ENCODE results near the gene TNRC6B. TPM values are rescaled to one million over a fixed set of nuclear protein-coding genes. Genes with fewer than 3 reads are reported as not detected.
A peak's percentile ranks its signal among the peaks of the same experiment; 100 is the strongest.

Gene TNRC6B
- total RNA-seq, 6 experiments from 2014 or later: 30.8 to 36.3 (median 34.3) TPM

DNA sequence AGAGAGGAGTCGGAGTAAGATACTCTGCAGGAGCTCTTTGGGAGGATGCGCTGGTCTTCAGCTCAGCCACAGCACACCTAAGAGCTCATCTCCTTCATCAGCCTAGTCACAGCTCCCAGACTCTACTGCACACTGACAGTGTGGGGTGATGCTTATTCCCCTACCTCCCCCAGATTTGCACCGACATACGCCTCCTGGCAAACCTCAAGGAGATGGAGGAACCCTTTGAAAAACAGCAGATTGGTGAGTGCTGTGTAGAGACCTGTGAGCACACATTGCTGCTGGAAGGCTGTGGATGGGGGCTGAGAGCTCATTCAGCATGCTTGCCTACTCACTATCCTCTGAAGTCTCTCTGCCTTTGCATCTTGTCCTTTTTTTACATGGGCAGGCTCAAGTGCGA lies 183.4 kb downstream of the TNRC6B start:
- H3K27me3 Mint-ChIP-seq (ENCODE audit: insufficient read depth): no peaks in the 10 kb centered on the region
- no peak for DNase-seq
- peaks cover 21% of the 10 kb centered on the region for H3K4me1 Mint-ChIP-seq (ENCODE audit: low read depth)
- TF ChIP-seq, protein P1, sequence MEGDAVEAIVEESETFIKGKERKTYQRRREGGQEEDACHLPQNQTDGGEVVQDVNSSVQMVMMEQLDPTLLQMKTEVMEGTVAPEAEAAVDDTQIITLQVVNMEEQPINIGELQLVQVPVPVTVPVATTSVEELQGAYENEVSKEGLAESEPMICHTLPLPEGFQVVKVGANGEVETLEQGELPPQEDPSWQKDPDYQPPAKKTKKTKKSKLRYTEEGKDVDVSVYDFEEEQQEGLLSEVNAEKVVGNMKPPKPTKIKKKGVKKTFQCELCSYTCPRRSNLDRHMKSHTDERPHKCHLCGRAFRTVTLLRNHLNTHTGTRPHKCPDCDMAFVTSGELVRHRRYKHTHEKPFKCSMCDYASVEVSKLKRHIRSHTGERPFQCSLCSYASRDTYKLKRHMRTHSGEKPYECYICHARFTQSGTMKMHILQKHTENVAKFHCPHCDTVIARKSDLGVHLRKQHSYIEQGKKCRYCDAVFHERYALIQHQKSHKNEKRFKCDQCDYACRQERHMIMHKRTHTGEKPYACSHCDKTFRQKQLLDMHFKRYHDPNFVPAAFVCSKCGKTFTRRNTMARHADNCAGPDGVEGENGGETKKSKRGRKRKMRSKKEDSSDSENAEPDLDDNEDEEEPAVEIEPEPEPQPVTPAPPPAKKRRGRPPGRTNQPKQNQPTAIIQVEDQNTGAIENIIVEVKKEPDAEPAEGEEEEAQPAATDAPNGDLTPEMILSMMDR (IDR thresholded peaks at IDR 0.05): no peak
- H3K9me3 Mint-ChIP-seq: no peaks in the 10 kb centered on the region
- no peak overlapping the region for H3K4me3 Mint-ChIP-seq
- H3K27ac Mint-ChIP-seq: no peak overlapping the region
- H3K36me3 Mint-ChIP-seq (ENCODE audit: low read depth): peaks cover 58% of the 10 kb centered on the region

DNA sequence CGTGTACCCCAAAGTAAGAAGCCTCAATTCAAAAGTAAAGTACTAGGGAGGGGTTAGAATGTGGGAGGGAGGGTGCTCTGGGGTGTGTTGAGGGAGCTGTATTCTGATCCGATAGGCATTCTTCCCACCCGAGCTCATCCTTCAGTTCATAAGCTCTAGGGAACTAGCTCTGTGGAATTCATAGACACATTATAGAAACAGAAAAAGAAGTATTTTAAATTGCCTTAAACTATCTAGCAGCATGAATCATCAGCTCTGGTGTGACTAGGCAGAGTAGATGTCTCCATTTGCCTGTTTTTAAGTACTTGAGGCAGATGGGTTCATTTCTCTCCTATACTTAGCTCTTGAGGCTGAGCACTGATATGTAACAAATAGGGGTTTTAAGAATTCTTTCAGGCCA lies 185.3 kb downstream of the TNRC6B start:
- TF ChIP-seq, protein P1 (IDR thresholded peaks at IDR 0.05): no peak
- Mint-ChIP-seq H3K4me1 (ENCODE audit: low read depth) (peaks cover 21% of the 10 kb centered on the region), H3K27me3 (ENCODE audit: insufficient read depth) (no peaks in the 10 kb centered on the region), H3K4me3 (peak overlapping the region; percentile 37; the same call in 1 of the 2 replicates), H3K9me3 (no peaks in the 10 kb centered on the region), H3K27ac (peak overlapping the region; percentile 79), H3K36me3 (ENCODE audit: low read depth) (peaks cover 57% of the 10 kb centered on the region)
- peak; percentile 62 for DNase-seq

DNA sequence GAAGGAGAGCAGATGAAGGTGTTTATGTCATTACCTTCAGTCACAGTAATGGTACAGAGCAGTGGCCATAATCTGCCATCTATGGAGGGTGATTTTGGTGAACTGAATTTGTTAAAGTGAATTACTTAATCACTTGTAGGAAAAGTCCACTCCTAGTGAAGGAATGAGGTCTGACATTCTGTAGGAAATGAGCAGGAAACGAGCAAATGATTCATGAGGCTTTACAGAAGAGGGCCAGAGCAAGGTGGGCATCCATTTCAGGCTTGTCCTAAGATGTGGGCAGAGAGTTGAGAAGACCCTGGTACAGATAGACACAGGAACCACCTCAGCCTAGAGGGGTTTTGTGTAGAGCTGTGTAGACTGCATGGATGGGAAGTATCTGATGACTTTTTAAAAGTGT lies 186.7 kb downstream of the TNRC6B start:
- TF ChIP-seq, protein P1 (IDR thresholded peaks at IDR 0.05): no peak
- no peaks in the 10 kb centered on the region for H3K27me3 Mint-ChIP-seq (ENCODE audit: insufficient read depth)
- peaks cover 21% of the 10 kb centered on the region for H3K4me1 Mint-ChIP-seq (ENCODE audit: low read depth)
- peaks cover 51% of the 10 kb centered on the region for H3K36me3 Mint-ChIP-seq (ENCODE audit: low read depth)
- H3K27ac Mint-ChIP-seq: peak overlapping the region; percentile 79; the same call in 1 of the 2 replicates
- no peaks in the 10 kb centered on the region for H3K9me3 Mint-ChIP-seq
- DNase-seq: no peak
- H3K4me3 Mint-ChIP-seq: no peak overlapping the region

DNA sequence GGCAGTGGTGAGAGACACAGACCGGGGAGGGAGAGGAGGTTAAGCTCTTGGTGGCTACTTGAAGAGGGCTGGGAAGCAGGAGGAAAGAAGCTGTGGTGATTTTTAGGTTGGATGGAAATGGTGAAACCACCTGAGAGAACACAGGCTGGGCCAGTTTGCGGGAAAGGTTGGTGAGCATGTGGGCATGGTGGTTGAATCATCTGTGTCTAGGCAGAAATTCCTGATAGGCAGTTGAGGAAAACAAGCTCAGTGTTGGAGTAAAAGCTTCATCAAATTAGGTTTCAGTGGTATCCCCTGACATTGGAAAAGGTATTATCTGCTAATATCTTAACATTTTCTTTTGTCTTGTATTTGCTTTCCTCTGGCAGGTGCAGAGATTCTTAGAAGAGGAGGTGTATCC lies 188.3 kb downstream of the TNRC6B start:
- Mint-ChIP-seq H3K27me3 (ENCODE audit: insufficient read depth) (no peaks in the 10 kb centered on the region), H3K27ac (no peak overlapping the region), H3K36me3 (ENCODE audit: low read depth) (peaks cover 53% of the 10 kb centered on the region), H3K4me1 (ENCODE audit: low read depth) (peaks cover 22% of the 10 kb centered on the region), H3K9me3 (no peaks in the 10 kb centered on the region), H3K4me3 (no peak overlapping the region)
- DNase-seq: no peak
- TF ChIP-seq, protein P1 (IDR thresholded peaks at IDR 0.05): no peak

DNA sequence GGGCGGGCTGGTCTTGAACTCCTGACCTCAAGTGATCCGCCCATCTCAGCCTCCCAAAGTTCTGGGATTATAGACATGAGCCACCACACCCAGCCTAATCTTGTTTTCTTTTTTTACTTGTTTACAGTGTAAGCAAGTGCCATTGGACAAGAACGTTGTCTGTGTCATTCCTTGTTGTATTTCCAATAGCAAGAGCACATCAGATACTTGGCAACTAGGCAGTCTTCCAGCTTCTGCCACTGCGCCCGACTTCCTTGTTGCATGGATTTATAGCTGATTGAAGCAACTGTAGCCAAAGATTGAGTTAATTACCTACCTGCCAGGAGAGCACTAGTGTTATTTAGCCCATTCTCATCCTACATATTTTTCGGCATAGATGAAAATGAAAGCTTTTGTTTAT lies 189.6 kb downstream of the TNRC6B start:
- H3K27ac Mint-ChIP-seq: no peak overlapping the region
- H3K9me3 Mint-ChIP-seq: no peaks in the 10 kb centered on the region
- peaks cover 21% of the 10 kb centered on the region for H3K4me1 Mint-ChIP-seq (ENCODE audit: low read depth)
- TF ChIP-seq, protein P1 (IDR thresholded peaks at IDR 0.05): no peak
- H3K27me3 Mint-ChIP-seq (ENCODE audit: insufficient read depth): no peaks in the 10 kb centered on the region
- no peak for DNase-seq
- peaks cover 46% of the 10 kb centered on the region for H3K36me3 Mint-ChIP-seq (ENCODE audit: low read depth)
- no peak overlapping the region for H3K4me3 Mint-ChIP-seq

DNA sequence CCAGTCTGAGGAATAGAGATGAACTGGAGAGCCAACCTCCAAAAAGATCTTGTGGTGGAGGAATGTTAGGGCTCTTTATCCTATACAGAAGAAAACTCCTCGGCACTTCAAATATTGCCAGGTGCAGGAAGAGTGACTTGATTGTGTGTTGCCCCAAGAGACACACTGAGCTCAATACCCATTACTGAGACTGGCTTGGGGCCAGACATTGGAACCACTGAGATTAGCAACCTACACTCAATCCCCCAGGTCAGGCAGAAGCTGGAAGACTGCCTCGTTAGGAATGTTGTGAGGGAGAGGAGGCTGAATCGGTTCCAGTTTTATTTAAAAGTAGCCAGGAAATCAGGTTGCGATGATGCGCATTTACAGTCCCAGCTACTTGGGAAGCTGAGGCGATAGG lies 190.3 kb downstream of the TNRC6B start:
- Mint-ChIP-seq H3K9me3 (no peaks in the 10 kb centered on the region), H3K36me3 (ENCODE audit: low read depth) (peaks cover 40% of the 10 kb centered on the region), H3K4me1 (ENCODE audit: low read depth) (peaks cover 20% of the 10 kb centered on the region), H3K27ac (no peak overlapping the region), H3K27me3 (ENCODE audit: insufficient read depth) (no peaks in the 10 kb centered on the region), H3K4me3 (no peak overlapping the region)
- TF ChIP-seq, protein P1 (IDR thresholded peaks at IDR 0.05): no peak
- no peak for DNase-seq

Measured in HFFc6 (cell line).